Gastroesophageal sphincter (tissue), 4 donors: ENCODE measurements around the gene CIPC. TPM values are rescaled to one million over a fixed set of nuclear protein-coding genes. Genes with fewer than 3 reads are reported as not detected.
A peak's percentile ranks its signal among the peaks of the same experiment; 100 is the strongest.

ENCODE experiments used
- ATAC-seq: fragments of 150-250 bp; one replicate; pipeline ENCODE4 v1.9.1; 2016; ENCODE audit warnings: mild to moderate bottlenecking, moderate library complexity
- H3K27ac ChIP-seq, 4 donors: fragments of 200-600 bp; sonication (generic) in 3 of 4; 1 replicate in 3 of 4; 2 replicates in 1 of 4; pipeline ENCODE4 v1.5.1; 2016 to 2019
- H3K27me3 ChIP-seq: fragments of 200-600 bp; sonication (generic); one replicate; pipeline ENCODE4 v1.5.1; 2019
- H3K36me3 ChIP-seq, 2 donors: fragments of 200-600 bp; sonication (generic); one replicate each; pipeline ENCODE4 v1.5.1; 2019; ENCODE audit warnings: control low read depth in 1 of 2
- H3K4me1 ChIP-seq, 3 donors: fragments of 200-600 bp; sonication (generic); 1 replicate in 2 of 3; 2 replicates in 1 of 3; pipeline ENCODE4 v1.5.1; 2016 to 2019; ENCODE audit warnings: control low read depth in 2 of 3
- H3K4me3 ChIP-seq, 2 donors: fragments of 200-600 bp; sonication (generic); one replicate each; pipeline ENCODE4 v1.5.1; 2019; ENCODE audit warnings: mild to moderate bottlenecking in 1 of 2, moderate library complexity in 1 of 2
- H3K9me3 ChIP-seq, 3 donors: fragments of 200-600 bp; sonication (generic); one replicate each; pipeline ENCODE4 v1.5.1; 2017 to 2019; ENCODE audit warnings: control low read depth in 2 of 3
- CTCF ChIP-seq, 4 experiments: fragments of 200-600 bp in 2 of 4; fragments of 450-650 bp in 2 of 4; sonication (generic) in 1 of 4; IDR thresholded peaks; one replicate each; pipeline ENCODE4 v1.5.1; 2017 to 2019; ENCODE audit warnings: antibody characterized with exemption in 4 of 4, mild to moderate bottlenecking in 2 of 4, moderate library complexity in 2 of 4
- EP300 ChIP-seq: sonication (generic); formaldehyde crosslinking; IDR thresholded peaks from one replicate; pipeline ENCODE4 v1.6.1; 2017; ENCODE audit warnings: antibody characterized with exemption, mild to moderate bottlenecking
- POLR2A ChIP-seq, 2 donors: fragments of 450-650 bp; IDR thresholded peaks; one replicate each; pipeline ENCODE4 v1.6.1; 2017; ENCODE audit warnings: antibody characterized with exemption in 2 of 2, mild to moderate bottlenecking in 2 of 2, moderate library complexity in 1 of 2
- POLR2AphosphoS5 ChIP-seq: sonication (generic); formaldehyde crosslinking; IDR thresholded peaks from one replicate; pipeline ENCODE4 v1.6.1; 2017; ENCODE audit warnings: antibody characterized with exemption
- WGBS, 2 donors: methylation state at CpG; one replicate each; pipeline ENCODE4 v1.1.5; 2018; ENCODE audit warnings: low coverage in 1 of 2; 5-methylcytosine and 5-hydroxymethylcytosine counted together
- total RNA-seq, 4 donors: library from RNA; depleted of rRNA; stranded (reverse); fragments of >200 nt; gene quantifications; one replicate each; pipeline ENCODE4 v1.1.0, GENCODE V29; 2016

CIPC gene
- total RNA-seq, 4 donors from 2014 or later, result 49.0 to 74.1 (median 60.4) TPM

GRCh38 chr14:77104393-77104792 lies 6.3 kb downstream of the CIPC start:
- peak overlapping the region in 3 of 4 donors; percentile 60 to 97 (median 68) for H3K27ac ChIP-seq

GRCh38 chr14:77105145-77105939 lies 7.3 kb downstream of the CIPC start:
- TF ChIP-seq CTCF (IDR thresholded peaks at IDR 0.05), result no peak
- no peak for TF ChIP-seq POLR2AphosphoS5
- TF ChIP-seq POLR2A (IDR thresholded peaks at IDR 0.05), result no peak
- TF ChIP-seq EP300, result no peak
- 38 to 48% methylated on average over 6 of the region's 6 CpGs for WGBS, 2 donors
- ATAC-seq, result no peak
- H3K4me1 ChIP-seq, result peaks cover 19 to 98% (median 32%) of the 10 kb centered on the region in 3 donors
- peak overlapping the region; percentile 54 to 97 (median 66) for H3K27ac ChIP-seq
- H3K9me3 ChIP-seq, result no peaks in the 10 kb centered on the region
- H3K36me3 ChIP-seq, result peaks cover 0 to 44% of the 10 kb centered on the region in 2 donors
- no peak overlapping the region for H3K4me3 ChIP-seq
- no peaks in the 10 kb centered on the region for H3K27me3 ChIP-seq

More at GRCh38 chr14:77104393-77104792, 6.3 kb downstream of the CIPC start:
- H3K9me3 ChIP-seq, result no peaks in the 10 kb centered on the region
- no peaks in the 10 kb centered on the region for H3K27me3 ChIP-seq
- TF ChIP-seq POLR2A (IDR thresholded peaks at IDR 0.05) (no peak), POLR2AphosphoS5 (no peak), EP300 (no peak), CTCF (IDR thresholded peaks at IDR 0.05) (no peak)
- peaks cover 19 to 98% (median 36%) of the 10 kb centered on the region in 3 donors for H3K4me1 ChIP-seq
- 79 to 86% methylated on average over 3 of the region's 3 CpGs for WGBS, 2 donors
- H3K4me3 ChIP-seq, result no peak overlapping the region
- no peak for ATAC-seq
- H3K36me3 ChIP-seq, result peaks cover 0 to 35% of the 10 kb centered on the region in 2 donors

GRCh38 chr14:77106666-77107065 lies 8.6 kb downstream of the CIPC start:
- Histone ChIP-seq H3K36me3 (peaks cover 0 to 48% of the 10 kb centered on the region in 2 donors), H3K4me1 (peaks cover 19 to 98% (median 31%) of the 10 kb centered on the region in 3 donors), H3K27ac (peak overlapping the region; percentile 52 to 97 (median 66)), H3K4me3 (no peak overlapping the region), H3K27me3 (no peaks in the 10 kb centered on the region), H3K9me3 (no peaks in the 10 kb centered on the region)
- no peak for ATAC-seq
- 42 to 53% methylated on average over 3 of the region's 3 CpGs for WGBS, 2 donors
- TF ChIP-seq POLR2A (IDR thresholded peaks at IDR 0.05), result no peak
- TF ChIP-seq CTCF (IDR thresholded peaks at IDR 0.05), result no peak
- no peak for TF ChIP-seq EP300
- no peak for TF ChIP-seq POLR2AphosphoS5

GRCh38 chr14:77107228-77107627 lies 9.2 kb downstream of the CIPC start:
- no peak overlapping the region for H3K4me3 ChIP-seq
- ATAC-seq, result no peak
- H3K27ac ChIP-seq, result peak overlapping the region in 3 of 4 donors; percentile 60 to 97 (median 71)
- H3K4me1 ChIP-seq, result peaks cover 19 to 98% (median 28%) of the 10 kb centered on the region in 3 donors
- no peak for TF ChIP-seq POLR2A (IDR thresholded peaks at IDR 0.05)
- TF ChIP-seq POLR2AphosphoS5, result no peak
- TF ChIP-seq CTCF (IDR thresholded peaks at IDR 0.05), result no peak
- no peak for TF ChIP-seq EP300
- H3K9me3 ChIP-seq, result no peaks in the 10 kb centered on the region
- peaks cover 0 to 53% of the 10 kb centered on the region in 2 donors for H3K36me3 ChIP-seq
- WGBS, 2 donors, result 64 to 83% methylated on average over 2 of the region's 2 CpGs
- no peaks in the 10 kb centered on the region for H3K27me3 ChIP-seq

- no peak for TF ChIP-seq POLR2AphosphoS5
- TF ChIP-seq POLR2A (IDR thresholded peaks at IDR 0.05), result no peak
- no peak for TF ChIP-seq EP300
- no peak for TF ChIP-seq CTCF (IDR thresholded peaks at IDR 0.05)
- WGBS, 2 donors, result 88 to 89% methylated on average over 2 of the region's 2 CpGs
- H3K27ac ChIP-seq, result no peak overlapping the region
- no peak overlapping the region for H3K4me3 ChIP-seq
- H3K4me1 ChIP-seq, result peaks cover 19 to 83% (median 22%) of the 10 kb centered on the region in 3 donors
- H3K27me3 ChIP-seq, result no peaks in the 10 kb centered on the region
- H3K36me3 ChIP-seq, result peaks cover 0 to 69% of the 10 kb centered on the region in 2 donors
- H3K9me3 ChIP-seq, result no peaks in the 10 kb centered on the region
- no peak for ATAC-seq
Observed at GRCh38 chr14:77108753-77109152, 10.7 kb downstream of the CIPC start.
